HCT116 (cell line): Measurements from ENCODE around the gene CHRNA5. TPM values are rescaled to one million over a fixed set of nuclear protein-coding genes. Genes with fewer than 3 reads are reported as not detected.

Source experiments
- ATAC-seq: fragments of 200-7000 bp; cut with Tn5 transposase; 2 replicates; pipeline ENCODE4 v1.9.1; 2020; ENCODE audit warnings: mild to moderate bottlenecking, moderate library complexity
- BruUV-seq: library from RNA; stranded (reverse); fragments of 400-500 nt; replicated peaks from 2 replicates; lab custom pipeline; 2021; lab: Mats Ljungman, UMichigan
- CTCF ChIA-PET: fragments of 300-600 bp; sonication (Branson Sonifier 250); formaldehyde crosslinking; loops from one replicate; lab custom pipeline; 2021; ENCODE audit warnings: antibody characterized with exemption; lab: Charles Lee
- POLR2A ChIA-PET: fragments of 300-600, 350-600 bp; sonication (Branson Sonifier 250); formaldehyde crosslinking; loops from one replicate; lab custom pipeline; 2021; ENCODE audit warnings: antibody characterized with exemption; lab: Charles Lee
- RAD21 ChIA-PET, 2 experiments: fragments of 300-600 bp; sonication (Branson Sonifier 250); formaldehyde crosslinking; loops; one replicate each; lab custom pipeline; 2023; ENCODE audit warnings: low total read pairs in 2 of 2; ENCODE audit not compliant: uncharacterized antibody in 2 of 2, unreplicated experiment in 2 of 2, low non-redundant PET in 1 of 2; lab: Charles Lee
- DNase-seq: peaks from one replicate; pipeline ENCODE4 v3.0.0-alpha.2; 2010; ENCODE audit warnings: low read depth, low spot score
- H2AFZ ChIP-seq: fragments of 200-600 bp; shearing (Covaris generic), sonication (generic); 2 replicates; pipeline ENCODE4 v1.6.1; 2017; ENCODE audit warnings: low read depth, mixed run types, mixed read lengths, antibody characterized with exemption, low read length; ENCODE audit not compliant: poor library complexity, severe bottlenecking
- H3K27ac ChIP-seq: 2 replicates; pipeline ENCODE4 v1.5.1; 2012; ENCODE audit warnings: low read depth, low read length
- H3K27me3 ChIP-seq: fragments of 200-600 bp; sonication (generic); 2 replicates; pipeline ENCODE4 v1.6.1; 2016; ENCODE audit warnings: mixed run types, low read length, mixed read lengths; ENCODE audit not compliant: insufficient read depth
- H3K36me3 ChIP-seq, 2 experiments: fragments of 200-500 bp in 1 of 2; fragments of 200-600 bp in 1 of 2; sonication (Bioruptor generic) in 1 of 2; sonication (generic) in 1 of 2; 2 replicates each; pipeline versions ENCODE4 v1.5.1 to v1.6.1; 2014 to 2016; ENCODE audit warnings: low read length in 2 of 2, inconsistent platforms in 1 of 2, mixed read lengths in 1 of 2, mixed run types in 1 of 2; ENCODE audit not compliant: insufficient read depth in 2 of 2, control insufficient read depth in 1 of 2
- H3K4me1 ChIP-seq, 2 experiments: fragments of 200-600 bp in 1 of 2; sonication (generic) in 1 of 2; 2 replicates each; pipeline versions ENCODE4 v1.5.1 to v1.6.1; 2012 to 2017; ENCODE audit warnings: low read length in 2 of 2, inconsistent platforms in 1 of 2, mild to moderate bottlenecking in 1 of 2, mixed read lengths in 1 of 2, mixed run types in 1 of 2, moderate library complexity in 1 of 2; ENCODE audit not compliant: insufficient read depth in 2 of 2, control insufficient read depth in 1 of 2
- H3K4me2 ChIP-seq: fragments of 200-600 bp; sonication (generic); 2 replicates; pipeline ENCODE4 v1.6.1; 2017; ENCODE audit warnings: mixed run types, low read length, mixed read lengths
- H3K4me3 ChIP-seq, 2 experiments: fragments of 200-600 bp in 1 of 2; sonication (generic) in 1 of 2; replicated peaks in 1 of 2; 2 replicates each; pipeline ENCODE4 v1.5.1; 2011 to 2016; ENCODE audit warnings: low read length in 2 of 2, control low read depth in 1 of 2, low read depth in 1 of 2, mild to moderate bottlenecking in 1 of 2, mixed read lengths in 1 of 2, mixed run types in 1 of 2
- H3K79me2 ChIP-seq: fragments of 200-600 bp; sonication (generic); 2 replicates; pipeline ENCODE4 v1.6.1; 2017; ENCODE audit warnings: mild to moderate bottlenecking, mixed run types, low read length, moderate library complexity, mixed read lengths; ENCODE audit not compliant: insufficient read depth
- H3K9ac ChIP-seq: fragments of 200-600 bp; sonication (generic); 2 replicates; pipeline ENCODE4 v1.6.1; 2016; ENCODE audit warnings: low read length, mixed read lengths
- H3K9me2 ChIP-seq: fragments of 200-600 bp; sonication (generic), shearing (Covaris generic); 2 replicates; pipeline ENCODE4 v1.6.1; 2017; ENCODE audit warnings: mixed run types, mild to moderate bottlenecking, moderate library complexity; ENCODE audit not compliant: insufficient read depth
- H3K9me3 ChIP-seq, 2 experiments: fragments of 200-500 bp in 1 of 2; fragments of 200-600 bp in 1 of 2; sonication (Bioruptor generic) in 1 of 2; sonication (generic) in 1 of 2; 2 replicates each; pipeline ENCODE4 v1.6.1; 2014 to 2017; ENCODE audit warnings: low read length in 2 of 2, mixed read lengths in 2 of 2, inconsistent platforms in 1 of 2, low read depth in 1 of 2, mild to moderate bottlenecking in 1 of 2, mixed run types in 1 of 2, moderate library complexity in 1 of 2; ENCODE audit not compliant: control insufficient read depth in 1 of 2, insufficient read depth in 1 of 2
- H4K20me1 ChIP-seq: fragments of 200-600 bp; sonication (generic), shearing (Covaris generic); 2 replicates; pipeline ENCODE4 v1.6.1; 2017; ENCODE audit warnings: mixed run types, mild to moderate bottlenecking, moderate library complexity; ENCODE audit not compliant: insufficient read depth
- CBX3 ChIP-seq: IDR thresholded peaks from 2 replicates; pipeline ENCODE4 v1.6.1; 2012; ENCODE audit warnings: low read depth
- EGR1 ChIP-seq: IDR thresholded peaks from 2 replicates; pipeline ENCODE4 v1.6.1; 2012; ENCODE audit warnings: low read depth
- FOSL1 ChIP-seq: IDR thresholded peaks from 2 replicates; pipeline ENCODE4 v1.6.1; 2012; ENCODE audit warnings: low read depth
- POLR2AphosphoS5 ChIP-seq: IDR thresholded peaks from 2 replicates; pipeline ENCODE4 v1.6.1; 2011; ENCODE audit warnings: mild to moderate bottlenecking, low read depth, low read length, moderate library complexity
- SP1 ChIP-seq: IDR thresholded peaks from 2 replicates; pipeline ENCODE4 v1.6.1; 2012; ENCODE audit warnings: low read depth
- SRF ChIP-seq: IDR thresholded peaks from 2 replicates; pipeline ENCODE4 v1.6.1; 2012; ENCODE audit warnings: low read depth
- YY1 ChIP-seq: IDR thresholded peaks from 2 replicates; pipeline ENCODE4 v1.6.1; 2011; ENCODE audit warnings: low read length, low read depth, moderate library complexity, mild to moderate bottlenecking; ENCODE audit not compliant: insufficient replicate concordance; ENCODE audit errors: extremely low read depth
- ZFX ChIP-seq: fragments of 450-650 bp; IDR thresholded peaks from 2 replicates; pipeline ENCODE4 v1.6.1; 2017
- ZNF274 ChIP-seq: fragments of 200-500 bp; sonication (Bioruptor generic); IDR thresholded peaks from 2 replicates; pipeline ENCODE4 v1.6.1; 2014; ENCODE audit warnings: mild to moderate bottlenecking, low read depth, low read length, inconsistent platforms
- intact Hi-C: fragments of 100-400 bp; cut with micrococcal nuclease; formaldehyde crosslinking; loops from 2 replicates; pipeline ENCODE4 v1.10.0; 2022
- total RNA-seq: library from RNA; stranded (reverse); gene quantifications from one replicate; pipeline ENCODE4 v1.2.1, GENCODE V29; 2021; ENCODE audit not compliant: unreplicated experiment
- TF ChIP-seq, protein P1 (sequence below): IDR thresholded peaks from 2 replicates; pipeline ENCODE4 v1.6.1; 2012

CHRNA5 gene
- total RNA-seq, 1 experiment from 2014 or later: 25.2 TPM

DNA sequence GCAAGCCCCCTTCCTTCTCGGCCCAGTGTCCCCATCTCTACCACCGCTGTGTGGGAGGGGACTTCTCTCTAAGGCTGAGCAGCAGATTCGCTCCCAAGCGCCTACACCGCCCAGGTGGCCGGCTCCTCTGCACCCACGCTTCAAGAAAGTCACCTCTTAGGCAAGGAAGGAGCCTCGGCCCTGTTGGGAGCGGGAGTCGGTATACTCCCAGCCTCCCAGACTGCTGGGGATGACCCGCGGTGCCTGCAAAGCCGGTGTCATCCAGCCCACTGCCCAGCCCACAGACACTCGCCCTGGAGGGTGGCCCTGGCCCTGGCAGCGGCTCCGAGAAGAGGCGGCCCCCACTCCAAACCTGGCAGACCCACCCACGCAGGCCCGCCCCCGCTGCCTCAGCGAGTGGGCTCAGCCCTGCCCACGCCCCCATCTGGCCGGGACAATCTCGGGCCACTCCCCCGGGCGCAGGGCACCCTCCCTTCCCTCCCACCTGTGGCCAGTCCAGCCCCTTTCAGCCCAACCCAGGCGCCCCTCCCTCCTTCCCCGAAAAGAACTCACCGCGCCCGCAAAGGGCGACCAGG lies 75.3 kb downstream of the CHRNA5 start:
- ChIA-PET POLR2A (no interaction called here), RAD21 (no interaction called here), CTCF (interaction anchor here (1.8 to 2.6 kb wide), 2 partner anchors 98 to 100 kb away, joined by 7 to 12 read pairs; no protein-coding TSS in a partner anchor)
- Histone ChIP-seq H3K9ac (peak overlapping the region; percentile 50), H3K79me2 (no peaks in the 10 kb centered on the region), H3K4me2 (peak overlapping the region; percentile 64), H3K36me3 (no peaks in the 10 kb centered on the region), H3K27ac (peak overlapping the region; percentile 10; the same call in 1 of the 2 replicates), H3K27me3 (no peaks in the 10 kb centered on the region), H3K9me2 (no peaks in the 10 kb centered on the region), H4K20me1 (no peaks in the 10 kb centered on the region), H2AFZ (no peak overlapping the region), H3K4me3 (peak overlapping the region; percentile 43 to 56), H3K4me1 (peaks cover 2 to 15% of the 10 kb centered on the region in 2 experiments; a peak in 2 of 4 replicates), H3K9me3 (no peaks in the 10 kb centered on the region)
- intact Hi-C loops: no loop called here
- DNase-seq: no peak
- ATAC-seq: peak; percentile 75
- BruUV-seq: no TSS peak
- no peak for TF ChIP-seq SRF
- no peak for TF ChIP-seq SP1
- TF ChIP-seq EGR1: peak; percentile 81
- TF ChIP-seq ZFX: 0 out of 2 replicates have a peak, but pooled peaks have one; percentile 14

DNA sequence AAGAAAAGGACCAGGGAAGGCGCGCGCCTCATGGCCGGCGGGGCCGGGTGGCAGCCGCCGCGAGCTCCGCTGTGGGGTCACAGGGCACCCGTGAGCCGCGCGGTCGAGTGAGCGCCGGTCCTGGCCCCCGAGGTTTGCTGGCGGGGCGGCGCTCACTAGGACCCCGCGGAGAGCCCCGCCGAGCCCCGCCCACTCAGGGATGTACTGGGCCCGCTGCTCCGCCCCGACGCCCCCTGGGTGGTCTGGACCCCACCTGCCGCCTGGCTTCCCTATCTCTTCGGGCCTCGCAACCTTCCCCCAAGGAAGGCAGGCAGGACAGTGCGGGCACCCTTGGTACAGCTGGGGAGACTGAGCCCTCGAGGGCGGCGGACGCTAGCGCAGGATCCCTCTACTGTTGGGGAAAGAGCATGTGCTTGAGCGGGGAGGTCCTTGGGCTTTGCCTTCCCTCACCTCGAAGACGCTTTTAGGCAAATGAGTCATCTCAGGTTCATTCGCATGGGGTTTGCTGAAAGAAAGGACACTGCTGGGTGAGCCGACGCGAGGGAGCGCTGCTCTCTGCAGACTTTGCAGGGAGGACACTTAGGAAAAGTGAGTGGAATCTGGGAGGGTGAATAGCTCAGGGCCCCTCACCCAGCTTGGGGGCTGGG lies 75.9 kb downstream of the CHRNA5 start, which contains the start of gene CHRNB4:
Gene CHRNB4, minus strand, starts transcription at position 109 of the 647 bp plus-strand sequence. Its CDS starts 77 bp downstream, at position 32.
- RAD21 ChIA-PET: no interaction called here
- TF ChIP-seq, protein P1, sequence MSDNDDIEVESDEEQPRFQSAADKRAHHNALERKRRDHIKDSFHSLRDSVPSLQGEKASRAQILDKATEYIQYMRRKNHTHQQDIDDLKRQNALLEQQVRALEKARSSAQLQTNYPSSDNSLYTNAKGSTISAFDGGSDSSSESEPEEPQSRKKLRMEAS: peak; percentile 63
- TF ChIP-seq YY1 (no peak), EGR1 (no peak), POLR2AphosphoS5 (peak; percentile 24; the same call in 1 of the 2 replicates), CBX3 (peak; percentile 29; the same call in 1 of the 2 replicates), ZNF274 (no peak), ZFX (no peak), FOSL1 (peak; percentile 32; the same call in 1 of the 2 replicates)
- Histone ChIP-seq H3K79me2 (no peaks in the 10 kb centered on the region), H3K27ac (peak within 1 kb of the TSS; percentile 10; the same call in 1 of the 2 replicates), H3K9ac (peak within 1 kb of the TSS; percentile 50), H3K9me3 (no peaks in the 10 kb centered on the region), H3K4me1 (peaks cover 2 to 15% of the 10 kb centered on the region in 2 experiments; a peak in 2 of 4 replicates), H3K9me2 (no peaks in the 10 kb centered on the region), H3K4me2 (peak within 1 kb of the TSS; percentile 64), H3K4me3 (peak within 1 kb of the TSS; percentile 43 to 56), H2AFZ (no peak within 1 kb of the TSS), H4K20me1 (no peaks in the 10 kb centered on the region), H3K36me3 (no peaks in the 10 kb centered on the region), H3K27me3 (no peaks in the 10 kb centered on the region)
- no TSS peak for BruUV-seq
- ATAC-seq: peak; percentile 77
- CTCF ChIA-PET: no interaction called here
- intact Hi-C loops: no loop called here
- no peak for DNase-seq
- POLR2A ChIA-PET: no interaction called here
